PFSK-1 (cell line): Measurements from ENCODE around the gene DNM1L.

Experiments
- FOXP2 ChIP-seq: optimal IDR thresholded peaks from 2 replicates; pipeline ENCODE3; 2011; ENCODE audit warnings: borderline replicate concordance, control low read depth, inconsistent platforms; ENCODE audit not compliant: insufficient read depth; ENCODE audit errors: extremely low read length, extremely low read depth
- POLR2AphosphoS5 ChIP-seq: IDR thresholded peaks from 2 replicates; pipeline ENCODE4 v1.6.1; 2012; ENCODE audit warnings: low read depth, mild to moderate bottlenecking, control low read depth, low read length, moderate library complexity
- SIN3A ChIP-seq: IDR thresholded peaks from 2 replicates; pipeline ENCODE4 v1.6.1; 2012; ENCODE audit warnings: mild to moderate bottlenecking, low read length, moderate library complexity, borderline replicate concordance; ENCODE audit not compliant: insufficient read depth
- TAF1 ChIP-seq: IDR thresholded peaks from 2 replicates; pipeline ENCODE4 v1.6.1; 2012; ENCODE audit warnings: low read length, control low read depth, borderline replicate concordance; ENCODE audit not compliant: insufficient read depth
- TF ChIP-seq, protein P1 (sequence below), 2 experiments: IDR thresholded peaks; 2 replicates each; pipeline versions ENCODE4 v1.6.1 to v1.8.0; 2011 to 2012; ENCODE audit warnings: low read depth in 2 of 2, low read length in 2 of 2, control low read depth in 1 of 2, inconsistent platforms in 1 of 2, mild to moderate bottlenecking in 1 of 2, moderate library complexity in 1 of 2; ENCODE audit not compliant: insufficient read depth in 1 of 2

DNA sequence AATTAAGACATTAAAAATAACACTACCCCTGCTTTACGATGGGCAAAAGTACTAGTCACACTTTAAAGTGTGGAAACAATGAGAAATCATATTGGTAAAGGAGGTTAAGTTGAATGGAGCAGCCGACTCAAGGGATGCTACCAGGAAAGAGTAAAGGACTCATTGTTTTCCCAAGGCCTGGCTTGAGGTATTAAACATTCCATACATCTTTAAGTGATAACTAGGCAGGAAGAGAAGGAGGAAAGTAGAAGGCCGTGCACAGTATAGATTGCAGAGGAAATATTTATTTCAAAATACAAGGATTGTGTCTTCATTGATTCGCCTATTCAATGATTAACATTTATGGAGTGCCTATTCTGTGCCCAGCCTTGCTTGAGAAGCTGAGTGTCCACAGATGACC, 97.2 kb downstream of the DNM1L start:
- TF ChIP-seq POLR2AphosphoS5 (no peak), TAF1 (no peak), SIN3A (no peak), FOXP2 (no peak)
- TF ChIP-seq, protein P1, sequence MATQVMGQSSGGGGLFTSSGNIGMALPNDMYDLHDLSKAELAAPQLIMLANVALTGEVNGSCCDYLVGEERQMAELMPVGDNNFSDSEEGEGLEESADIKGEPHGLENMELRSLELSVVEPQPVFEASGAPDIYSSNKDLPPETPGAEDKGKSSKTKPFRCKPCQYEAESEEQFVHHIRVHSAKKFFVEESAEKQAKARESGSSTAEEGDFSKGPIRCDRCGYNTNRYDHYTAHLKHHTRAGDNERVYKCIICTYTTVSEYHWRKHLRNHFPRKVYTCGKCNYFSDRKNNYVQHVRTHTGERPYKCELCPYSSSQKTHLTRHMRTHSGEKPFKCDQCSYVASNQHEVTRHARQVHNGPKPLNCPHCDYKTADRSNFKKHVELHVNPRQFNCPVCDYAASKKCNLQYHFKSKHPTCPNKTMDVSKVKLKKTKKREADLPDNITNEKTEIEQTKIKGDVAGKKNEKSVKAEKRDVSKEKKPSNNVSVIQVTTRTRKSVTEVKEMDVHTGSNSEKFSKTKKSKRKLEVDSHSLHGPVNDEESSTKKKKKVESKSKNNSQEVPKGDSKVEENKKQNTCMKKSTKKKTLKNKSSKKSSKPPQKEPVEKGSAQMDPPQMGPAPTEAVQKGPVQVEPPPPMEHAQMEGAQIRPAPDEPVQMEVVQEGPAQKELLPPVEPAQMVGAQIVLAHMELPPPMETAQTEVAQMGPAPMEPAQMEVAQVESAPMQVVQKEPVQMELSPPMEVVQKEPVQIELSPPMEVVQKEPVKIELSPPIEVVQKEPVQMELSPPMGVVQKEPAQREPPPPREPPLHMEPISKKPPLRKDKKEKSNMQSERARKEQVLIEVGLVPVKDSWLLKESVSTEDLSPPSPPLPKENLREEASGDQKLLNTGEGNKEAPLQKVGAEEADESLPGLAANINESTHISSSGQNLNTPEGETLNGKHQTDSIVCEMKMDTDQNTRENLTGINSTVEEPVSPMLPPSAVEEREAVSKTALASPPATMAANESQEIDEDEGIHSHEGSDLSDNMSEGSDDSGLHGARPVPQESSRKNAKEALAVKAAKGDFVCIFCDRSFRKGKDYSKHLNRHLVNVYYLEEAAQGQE (IDR thresholded peaks at IDR 0.05; ENCODE audit: insufficient read depth in 1 of 2, low read depth in 2 of 2, low read length in 2 of 2), result no peak
